IPS-NIHi11 (cell line): Measurements from ENCODE around the gene MAST4.

Source experiments
- DNase-seq: peaks from one replicate; pipeline ENCODE4 v3.0.0; 2012; ENCODE audit warnings: mixed read lengths, low spot score

MAST4 gene

GRCh38 chr5:66595756-66596635 is at the start of gene MAST4:
TSS of gene MAST4 (plus strand) at chr5:66596393. CDS start at chr5:66596656, 263 bp downstream.
- peak; percentile 97 for DNase-seq

GRCh38 chr5:66546541-66546940 is 49.7 kb upstream of the MAST4 start:
- DNase-seq = no peak

GRCh38 chr5:66551338-66551737 is 44.9 kb upstream of the MAST4 start:
- no peak for DNase-seq

- no peak for DNase-seq
Measured at GRCh38 chr5:66551945-66552344, 44.2 kb upstream of the MAST4 start.

GRCh38 chr5:66553368-66553912 is 42.8 kb upstream of the MAST4 start:
- no peak for DNase-seq

GRCh38 chr5:66553916-66554575 is 42.1 kb upstream of the MAST4 start:
- DNase-seq = no peak

- no peak for DNase-seq
Measured at GRCh38 chr5:66554884-66555283, 41.3 kb upstream of the MAST4 start.

GRCh38 chr5:66558560-66558959 is 37.6 kb upstream of the MAST4 start:
- DNase-seq = no peak

GRCh38 chr5:66560371-66560770 is 35.8 kb upstream of the MAST4 start:
- DNase-seq = no peak

- no peak for DNase-seq
Measured at GRCh38 chr5:66561256-66561990, 34.8 kb upstream of the MAST4 start.

- peak; percentile 11 for DNase-seq
Measured at GRCh38 chr5:66565878-66566277, 30.3 kb upstream of the MAST4 start.

- no peak for DNase-seq
Measured at GRCh38 chr5:66567474-66567873, 28.7 kb upstream of the MAST4 start.

- DNase-seq = no peak
Measured at GRCh38 chr5:66570201-66570600, 26.0 kb upstream of the MAST4 start.

- no peak for DNase-seq
Measured at GRCh38 chr5:66573733-66574132, 22.5 kb upstream of the MAST4 start.

GRCh38 chr5:66582499-66583165 is 13.6 kb upstream of the MAST4 start:
- no peak for DNase-seq

- DNase-seq = no peak
Measured at GRCh38 chr5:66585291-66585690, 10.9 kb upstream of the MAST4 start.

- no peak for DNase-seq
Measured at GRCh38 chr5:66587771-66588170, 8.4 kb upstream of the MAST4 start.

- DNase-seq = peak; percentile 35
Measured at GRCh38 chr5:66596636-66597182, 516 bp downstream of the MAST4 start.

- peak; percentile 44 for DNase-seq
Measured at GRCh38 chr5:66597183-66597757, 1.1 kb downstream of the MAST4 start.

GRCh38 chr5:66602621-66603020 is 6.4 kb downstream of the MAST4 start:
- no peak for DNase-seq

- DNase-seq = no peak
Measured at GRCh38 chr5:66603164-66603563, 7.0 kb downstream of the MAST4 start.
